SKM-1 (cell line): ENCODE measurements around the gene PLXDC2.
"Not testable (repeated sequence)": the region's sequence is repeated elsewhere in the genome, so short reads cannot be mapped to it uniquely, and the experiment has no call there.

Source experiments
- DNase-seq: peaks from one replicate; lab custom pipeline; 2025; ENCODE audit not compliant: unreplicated experiment; lab: John Stamatoyannopoulos, UW

PLXDC2 gene

GRCh38 chr10:20029523-20029922 lies 213.3 kb downstream of the PLXDC2 start:
- no peak for DNase-seq

GRCh38 chr10:20033476-20033875 lies 217.2 kb downstream of the PLXDC2 start:
- DNase-seq = no peak

- no peak for DNase-seq
These were observed 218.5 kb downstream of the PLXDC2 start for GRCh38 chr10:20034732-20035131.

- DNase-seq = no peak
These were observed 223.8 kb downstream of the PLXDC2 start for GRCh38 chr10:20040012-20040411.

GRCh38 chr10:20041931-20042330 lies 225.7 kb downstream of the PLXDC2 start:
- no peak for DNase-seq

- DNase-seq = not testable (repeated sequence)
These were observed 228.9 kb downstream of the PLXDC2 start for GRCh38 chr10:20045100-20045499.

GRCh38 chr10:20048161-20048560 lies 231.9 kb downstream of the PLXDC2 start:
- DNase-seq = no peak

GRCh38 chr10:20058135-20058534 lies 241.9 kb downstream of the PLXDC2 start:
- no peak for DNase-seq

- DNase-seq = no peak
These were observed 243.0 kb downstream of the PLXDC2 start for GRCh38 chr10:20059084-20059835.

- no peak for DNase-seq
These were observed 249.6 kb downstream of the PLXDC2 start for GRCh38 chr10:20065814-20066213.

- no peak for DNase-seq
These were observed 256.9 kb downstream of the PLXDC2 start for GRCh38 chr10:20073167-20073566.

- DNase-seq = no peak
These were observed 259.5 kb downstream of the PLXDC2 start for GRCh38 chr10:20075713-20076112.

- DNase-seq = no peak
These were observed 268.2 kb downstream of the PLXDC2 start for GRCh38 chr10:20084451-20084850.

- no peak for DNase-seq
These were observed 268.9 kb downstream of the PLXDC2 start for GRCh38 chr10:20085115-20085514.

GRCh38 chr10:20087353-20087752 lies 271.1 kb downstream of the PLXDC2 start:
- DNase-seq = no peak

GRCh38 chr10:20088061-20088701 lies 271.9 kb downstream of the PLXDC2 start:
- no peak for DNase-seq

- no peak for DNase-seq
These were observed 273.6 kb downstream of the PLXDC2 start for GRCh38 chr10:20089879-20090278.

GRCh38 chr10:20090831-20091230 lies 274.6 kb downstream of the PLXDC2 start:
- no peak for DNase-seq

- DNase-seq = no peak
These were observed 275.5 kb downstream of the PLXDC2 start for GRCh38 chr10:20091698-20092097.

GRCh38 chr10:20093600-20093999 lies 277.4 kb downstream of the PLXDC2 start:
- no peak for DNase-seq

GRCh38 chr10:20094226-20094976 lies 278.2 kb downstream of the PLXDC2 start:
- no peak for DNase-seq

GRCh38 chr10:20100171-20100570 lies 283.9 kb downstream of the PLXDC2 start:
- no peak for DNase-seq
